HEK293T (cell line): Measurements from ENCODE around the gene UBE2D1.

Source experiments
- ARNT ChIP-seq: fragments of 450-650 bp; IDR thresholded peaks from 2 replicates; pipeline ENCODE4 v1.6.1; 2017; ENCODE audit warnings: mild to moderate bottlenecking
- FOXA1 ChIP-seq: fragments of 450-650 bp; IDR thresholded peaks from 2 replicates; pipeline ENCODE4 v1.6.1; 2016; ENCODE audit warnings: mild to moderate bottlenecking
- FOXK2 ChIP-seq: fragments of 450-650 bp; IDR thresholded peaks from 2 replicates; pipeline ENCODE4 v1.6.1; 2016; ENCODE audit warnings: mild to moderate bottlenecking
- FOXM1 ChIP-seq: fragments of 450-650 bp; IDR thresholded peaks from 2 replicates; pipeline ENCODE4 v1.6.1; 2017; ENCODE audit warnings: mild to moderate bottlenecking, borderline replicate concordance
- HDGF ChIP-seq: fragments of 450-650 bp; IDR thresholded peaks from 2 replicates; pipeline ENCODE4 v1.6.1; 2017; ENCODE audit warnings: antibody characterized with exemption, borderline replicate concordance
- L3MBTL2 ChIP-seq: fragments of 450-650 bp; conservative IDR thresholded peaks from 2 replicates; pipeline ENCODE4 v1.6.1; 2016; ENCODE audit warnings: mild to moderate bottlenecking
- NFRKB ChIP-seq: fragments of 450-650 bp; IDR thresholded peaks from 2 replicates; pipeline ENCODE4 v1.6.1; 2016; ENCODE audit warnings: mild to moderate bottlenecking, moderate library complexity
- SP1 ChIP-seq: fragments of 450-650 bp; IDR thresholded peaks from 2 replicates; pipeline ENCODE4 v1.6.1; 2017
- SUZ12 ChIP-seq: fragments of 450-650 bp; IDR thresholded peaks from 2 replicates; pipeline ENCODE4 v1.6.1; 2016; ENCODE audit warnings: mild to moderate bottlenecking
- TARDBP ChIP-seq: fragments of 450-650 bp; IDR thresholded peaks from 2 replicates; pipeline ENCODE4 v1.6.1; 2016
- ZNF384 ChIP-seq: fragments of 450-650 bp; IDR thresholded peaks from 2 replicates; pipeline ENCODE4 v1.6.1; 2016
- TF ChIP-seq, protein P1 (sequence below): fragments of 450-650 bp; IDR thresholded peaks from 2 replicates; pipeline ENCODE4 v1.6.1; 2016

- TF ChIP-seq SP1 (no peak), HDGF (no peak), TARDBP (no peak), L3MBTL2 (no peak), ZNF384 (no peak), FOXA1 (no peak), NFRKB (no peak), SUZ12 (no peak), FOXM1 (no peak), ARNT (no peak), FOXK2 (no peak)
- TF ChIP-seq, protein P1, sequence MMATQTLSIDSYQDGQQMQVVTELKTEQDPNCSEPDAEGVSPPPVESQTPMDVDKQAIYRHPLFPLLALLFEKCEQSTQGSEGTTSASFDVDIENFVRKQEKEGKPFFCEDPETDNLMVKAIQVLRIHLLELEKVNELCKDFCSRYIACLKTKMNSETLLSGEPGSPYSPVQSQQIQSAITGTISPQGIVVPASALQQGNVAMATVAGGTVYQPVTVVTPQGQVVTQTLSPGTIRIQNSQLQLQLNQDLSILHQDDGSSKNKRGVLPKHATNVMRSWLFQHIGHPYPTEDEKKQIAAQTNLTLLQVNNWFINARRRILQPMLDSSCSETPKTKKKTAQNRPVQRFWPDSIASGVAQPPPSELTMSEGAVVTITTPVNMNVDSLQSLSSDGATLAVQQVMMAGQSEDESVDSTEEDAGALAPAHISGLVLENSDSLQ, result no peak
Measured at GRCh38 chr10:58299580-58299979, 35.2 kb upstream of the UBE2D1 start.
